GM12878 (cell line): Measurements from ENCODE around the gene THRB.

Source experiments
- CTCF ChIP-seq, 3 experiments: IDR thresholded peaks in 2 of 3; conservative IDR thresholded peaks in 1 of 3; 2 replicates each; pipeline ENCODE4 v1.5.1; 2011; ENCODE audit warnings: low read depth in 3 of 3, low read length in 3 of 3, mild to moderate bottlenecking in 3 of 3, control low read depth in 2 of 3, moderate library complexity in 2 of 3, inconsistent platforms in 1 of 3, mixed read lengths in 1 of 3; ENCODE audit not compliant: control insufficient read depth in 2 of 3, insufficient read depth in 1 of 3; ENCODE audit errors: extremely low read depth in 1 of 3
- SIN3A ChIP-seq: IDR thresholded peaks from 2 replicates; pipeline ENCODE4 v1.6.1; 2012; ENCODE audit warnings: low read depth, low read length, improper control_type of control experiment
- SMC3 ChIP-seq: IDR thresholded peaks from 2 replicates; pipeline ENCODE4 v1.6.1; 2011; ENCODE audit warnings: low read length, improper control_type of control experiment, borderline replicate concordance
- STAT1 ChIP-seq: fragments of 450-650 bp; conservative IDR thresholded peaks from 2 replicates; pipeline ENCODE4 v1.6.1; 2014; ENCODE audit warnings: antibody characterized with exemption, mild to moderate bottlenecking
- TAF1 ChIP-seq: IDR thresholded peaks from 2 replicates; pipeline ENCODE4 v1.6.1; 2011; ENCODE audit warnings: mild to moderate bottlenecking, low read depth, low read length, borderline replicate concordance
- TARDBP ChIP-seq: IDR thresholded peaks from 2 replicates; pipeline ENCODE4 v1.6.1; 2016; ENCODE audit warnings: borderline replicate concordance
- YY1 ChIP-seq: IDR thresholded peaks from 2 replicates; pipeline ENCODE4 v1.6.1; 2011; ENCODE audit warnings: low read depth, mild to moderate bottlenecking, low read length

GRCh38 chr3:24162929-24163328 is 331.7 kb downstream of the THRB start:
- TF ChIP-seq CTCF (IDR thresholded peaks at IDR 0.05 in 2 of 3, conservative IDR thresholded peaks at IDR 0.05 in 1 of 3; ENCODE audit: control insufficient read depth in 2 of 3, extremely low read depth in 1 of 3, insufficient read depth in 1 of 3, low read depth in 3 of 3, low read length in 3 of 3): no peak
- TF ChIP-seq SIN3A: no peak
- no peak for TF ChIP-seq SMC3
- TF ChIP-seq YY1: no peak
- TF ChIP-seq TAF1: no peak
- TF ChIP-seq STAT1: no peak
- TF ChIP-seq TARDBP: no peak
